ENCODE results near the gene NDUFA13. TPM values are rescaled to one million over a fixed set of nuclear protein-coding genes. Genes with fewer than 3 reads are reported as not detected.

Gene NDUFA13
- total and polyA plus RNA-seq, 4 donors = 183 to 307 (median 229) TPM

DNA sequence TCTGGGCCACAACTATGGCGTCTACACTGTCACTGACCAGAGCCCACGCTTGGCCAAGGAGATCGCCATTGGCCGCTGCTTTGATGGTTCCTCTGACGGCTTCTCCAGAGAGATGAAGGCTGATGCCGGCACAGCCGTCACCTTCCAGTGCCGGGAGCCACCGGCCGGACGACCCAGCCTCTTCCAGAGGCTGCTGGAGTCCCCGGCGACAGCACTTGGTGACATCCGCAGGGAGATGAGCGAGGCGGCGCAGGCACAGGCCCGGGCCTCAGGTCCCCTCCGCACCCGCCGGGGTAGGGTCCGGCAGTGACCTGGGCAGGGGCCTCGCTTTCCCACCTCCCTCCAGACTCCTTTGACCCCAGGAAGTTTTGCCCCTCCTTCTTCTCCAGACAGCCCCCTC lies 29.7 kb downstream of the NDUFA13 start:
- ATAC-seq (ENCODE audit: low FRiP score) (no peak), DNase-seq (no peak)
- H3K4me3 ChIP-seq (ENCODE audit: low read length in 2 of 2) = no peak overlapping the region
- no peaks in the 10 kb centered on the region for H3K9me3 ChIP-seq (ENCODE audit: control insufficient read depth, low read length)
- no peaks in the 10 kb centered on the region for H3K4me1 ChIP-seq (ENCODE audit: control insufficient read depth in 1 of 2, insufficient read depth in 2 of 2, low read length in 2 of 2)
- intact Hi-C loops (cut with DNase I) = no loop called here
- no peaks in the 10 kb centered on the region for H3K27me3 ChIP-seq (ENCODE audit: control insufficient read depth in 1 of 2, insufficient read depth in 2 of 2, low read length in 1 of 2)
- 94 to 96% methylated on average over 23 of the region's 23 CpGs for WGBS, 2 donors
- no peaks in the 10 kb centered on the region for H3K36me3 ChIP-seq (ENCODE audit: control insufficient read depth in 1 of 2, insufficient read depth in 2 of 2, low read length in 1 of 2)
- no peak overlapping the region for H3K27ac ChIP-seq (ENCODE audit: low read depth in 1 of 2, low read length in 2 of 2)

DNA sequence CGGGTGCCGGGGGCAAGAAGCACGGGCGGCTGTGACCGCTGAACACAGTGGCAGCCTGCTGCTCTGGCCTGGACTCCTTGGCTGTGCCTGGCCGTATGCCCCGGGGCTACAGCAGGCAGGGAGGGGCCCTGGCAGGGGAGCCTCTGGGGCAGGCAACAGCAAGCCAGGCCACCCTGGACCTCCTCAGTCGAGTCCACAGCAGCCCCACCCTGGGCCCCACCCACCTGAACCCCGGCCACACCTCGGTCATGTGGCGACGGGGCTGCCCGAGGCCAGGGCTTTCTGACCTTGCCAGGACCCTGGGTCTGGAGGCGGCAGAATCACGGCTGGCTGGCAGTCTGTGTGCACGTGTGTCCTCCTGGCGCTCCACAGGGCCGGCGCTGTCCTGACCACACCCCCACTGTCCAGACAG lies 30.7 kb downstream of the NDUFA13 start:
- DNase-seq = no peak
- no peak overlapping the region for H3K4me3 ChIP-seq (ENCODE audit: low read length in 2 of 2)
- ATAC-seq (ENCODE audit: low FRiP score) = no peak
- intact Hi-C loops (cut with DNase I) = no loop called here
- H3K4me1 ChIP-seq (ENCODE audit: control insufficient read depth in 1 of 2, insufficient read depth in 2 of 2, low read length in 2 of 2) = no peaks in the 10 kb centered on the region
- H3K9me3 ChIP-seq (ENCODE audit: control insufficient read depth, low read length) = no peaks in the 10 kb centered on the region
- WGBS, 2 donors = 56 to 57% methylated on average over 15 to 19 of the region's 19 CpGs
- no peaks in the 10 kb centered on the region for H3K36me3 ChIP-seq (ENCODE audit: control insufficient read depth in 1 of 2, insufficient read depth in 2 of 2, low read length in 1 of 2)
- no peak overlapping the region for H3K27ac ChIP-seq (ENCODE audit: low read depth in 1 of 2, low read length in 2 of 2)
- H3K27me3 ChIP-seq (ENCODE audit: control insufficient read depth in 1 of 2, insufficient read depth in 2 of 2, low read length in 1 of 2) = no peaks in the 10 kb centered on the region

DNA sequence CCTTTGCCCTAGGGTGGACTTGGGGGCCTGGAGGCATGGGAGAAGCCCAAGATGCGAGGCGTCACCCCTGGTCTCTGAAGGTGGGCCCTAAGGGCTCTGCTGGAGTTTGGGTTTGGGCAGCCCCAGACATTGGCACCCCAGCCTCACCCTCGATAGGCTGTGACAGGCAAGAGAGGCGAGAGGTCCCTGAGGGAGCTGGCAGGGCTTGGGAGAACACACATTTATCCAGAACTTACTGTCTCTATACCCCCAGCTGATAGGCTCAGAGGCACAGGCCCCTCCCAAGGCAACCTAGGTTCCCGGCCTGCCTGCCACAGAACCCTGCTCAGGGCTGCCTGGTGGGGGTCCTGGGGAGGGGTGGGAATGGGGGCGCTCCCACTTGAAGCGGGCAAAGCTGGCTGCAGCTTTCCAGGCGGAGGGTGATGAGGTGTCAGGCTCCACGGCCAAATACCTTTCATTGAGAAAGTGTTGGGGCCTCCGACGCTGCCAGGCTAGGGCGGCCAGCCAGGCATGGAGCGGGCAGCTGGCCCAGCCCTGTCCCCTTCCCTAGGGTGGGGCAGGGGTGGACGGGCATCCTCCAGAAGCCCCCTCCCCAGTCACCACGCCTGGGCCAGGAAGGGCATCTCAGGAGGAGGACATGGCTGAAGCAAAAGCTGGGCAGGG lies 31.8 kb downstream of the NDUFA13 start:
- Histone ChIP-seq H3K27me3 (ENCODE audit: control insufficient read depth in 1 of 2, insufficient read depth in 2 of 2, low read length in 1 of 2) (no peaks in the 10 kb centered on the region), H3K4me3 (ENCODE audit: low read length in 2 of 2) (no peak overlapping the region), H3K27ac (ENCODE audit: low read depth in 1 of 2, low read length in 2 of 2) (no peak overlapping the region), H3K36me3 (ENCODE audit: control insufficient read depth in 1 of 2, insufficient read depth in 2 of 2, low read length in 1 of 2) (no peaks in the 10 kb centered on the region), H3K4me1 (ENCODE audit: control insufficient read depth in 1 of 2, insufficient read depth in 2 of 2, low read length in 2 of 2) (no peaks in the 10 kb centered on the region), H3K9me3 (ENCODE audit: control insufficient read depth, low read length) (no peaks in the 10 kb centered on the region)
- ATAC-seq (ENCODE audit: low FRiP score) = no peak
- WGBS, 2 donors = 32% methylated on average over 13 to 15 of the region's 15 CpGs
- DNase-seq = no peak
- intact Hi-C loops (cut with DNase I) = no loop called here

DNA sequence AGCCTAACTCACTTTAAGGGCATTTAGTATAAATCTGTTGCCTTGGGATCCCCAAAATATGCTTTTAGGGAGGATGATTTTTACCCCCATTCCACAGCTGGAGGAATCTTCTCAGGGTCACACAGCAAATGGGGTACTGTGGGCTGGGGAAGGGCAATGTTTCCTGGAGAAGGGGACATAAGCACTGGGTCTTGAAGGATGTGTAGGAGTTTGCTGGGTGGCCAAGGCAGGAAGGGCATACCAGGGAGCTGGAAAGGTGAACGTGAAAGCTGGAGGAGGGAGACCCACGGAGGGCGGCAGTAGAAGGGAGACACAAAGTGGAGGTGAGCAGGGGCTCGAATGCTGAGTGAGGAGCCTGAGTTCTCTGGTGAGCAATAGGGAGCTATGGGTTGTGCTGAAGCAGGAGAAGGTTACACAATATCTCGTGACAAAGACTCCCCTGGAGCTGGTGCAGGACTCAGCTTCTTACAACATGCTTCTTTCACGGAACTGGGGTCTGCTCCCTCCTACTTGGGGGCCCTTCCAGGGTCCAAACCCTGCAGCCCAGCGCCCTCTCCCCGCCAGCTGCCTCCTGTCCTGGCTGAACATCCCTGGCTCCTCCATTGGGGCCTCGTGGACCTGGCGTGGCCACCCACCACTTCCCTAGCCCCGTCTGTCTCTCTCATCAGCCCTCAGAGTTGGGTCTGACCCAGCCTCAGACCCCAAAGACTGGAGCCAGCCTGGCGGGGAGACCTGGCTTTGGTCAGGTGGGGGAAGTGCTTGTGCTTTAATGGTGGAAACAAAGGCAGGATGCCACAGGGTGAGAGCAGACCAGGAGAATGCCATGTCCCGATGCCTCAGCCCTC lies 33.1 kb downstream of the NDUFA13 start:
- no peak for ATAC-seq (ENCODE audit: low FRiP score)
- H3K4me3 ChIP-seq (ENCODE audit: low read length in 2 of 2) = no peak overlapping the region
- no peaks in the 10 kb centered on the region for H3K36me3 ChIP-seq (ENCODE audit: control insufficient read depth in 1 of 2, insufficient read depth in 2 of 2, low read length in 1 of 2)
- intact Hi-C loops (cut with DNase I) = no loop called here
- no peaks in the 10 kb centered on the region for H3K4me1 ChIP-seq (ENCODE audit: control insufficient read depth in 1 of 2, insufficient read depth in 2 of 2, low read length in 2 of 2)
- H3K9me3 ChIP-seq (ENCODE audit: control insufficient read depth, low read length) = no peaks in the 10 kb centered on the region
- no peaks in the 10 kb centered on the region for H3K27me3 ChIP-seq (ENCODE audit: control insufficient read depth in 1 of 2, insufficient read depth in 2 of 2, low read length in 1 of 2)
- 73 to 78% methylated on average over 13 of the region's 13 CpGs for WGBS, 2 donors
- no peak overlapping the region for H3K27ac ChIP-seq (ENCODE audit: low read depth in 1 of 2, low read length in 2 of 2)
- DNase-seq = no peak

DNA sequence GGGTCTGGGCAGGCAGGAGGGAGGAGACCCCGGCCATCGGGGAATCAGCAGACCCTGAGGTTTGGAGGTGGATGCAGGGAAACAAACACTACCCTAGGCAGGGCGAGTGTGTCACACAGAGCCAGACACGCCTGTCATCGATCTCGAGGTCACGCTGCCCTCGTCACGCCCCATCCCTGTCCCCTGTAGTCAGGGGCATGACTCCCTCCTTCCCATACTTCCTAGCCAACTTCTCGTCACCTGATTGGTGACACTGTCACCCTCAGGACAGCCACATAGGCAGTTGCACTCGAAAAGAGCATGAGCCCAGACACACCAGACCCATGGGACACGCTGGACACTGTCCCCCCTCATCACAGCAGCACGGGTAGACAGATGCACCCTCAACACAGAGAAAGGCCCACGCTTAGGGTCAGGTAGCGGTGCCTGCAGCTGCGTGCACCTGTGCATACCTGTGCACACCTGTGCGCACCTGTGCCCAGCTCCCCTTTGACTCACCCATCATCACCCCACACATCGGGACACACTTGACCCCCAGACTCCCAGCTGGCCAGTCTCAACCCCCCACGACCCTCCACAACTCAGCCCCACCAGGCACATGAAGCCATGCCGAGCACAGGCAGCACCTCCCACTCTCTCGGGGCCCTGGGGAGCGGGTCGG lies 33.9 kb downstream of the NDUFA13 start:
- WGBS, 2 donors = 61 to 63% methylated on average over 17 to 23 of the region's 23 CpGs
- no peak for ATAC-seq (ENCODE audit: low FRiP score)
- no peaks in the 10 kb centered on the region for H3K27me3 ChIP-seq (ENCODE audit: control insufficient read depth in 1 of 2, insufficient read depth in 2 of 2, low read length in 1 of 2)

DNA sequence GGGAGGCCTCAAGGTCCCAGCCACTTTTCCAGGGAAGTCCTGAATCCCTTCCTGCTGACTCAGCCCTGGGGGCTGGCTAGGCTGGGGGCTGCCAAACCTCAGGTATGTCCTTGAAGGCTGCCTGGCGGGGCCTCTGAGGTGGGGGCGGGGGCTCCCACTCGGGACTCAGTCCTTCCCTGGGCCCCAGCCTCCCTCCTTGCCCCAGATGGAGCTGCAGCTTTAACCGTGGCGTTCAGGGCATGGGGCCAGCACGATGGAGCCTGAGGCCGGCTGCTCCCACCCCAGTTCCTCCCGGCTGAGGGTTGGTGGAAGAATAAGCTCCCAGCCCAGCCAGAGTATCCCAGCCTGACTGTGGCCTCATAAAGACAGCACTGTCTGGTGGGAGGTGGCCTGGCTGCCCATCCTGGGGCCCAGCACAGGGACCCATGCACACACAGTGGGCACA lies 34.5 kb downstream of the NDUFA13 start:
- ATAC-seq (ENCODE audit: low FRiP score) = no peak
- Histone ChIP-seq H3K27ac (ENCODE audit: low read depth in 1 of 2, low read length in 2 of 2) (no peak overlapping the region), H3K36me3 (ENCODE audit: control insufficient read depth in 1 of 2, insufficient read depth in 2 of 2, low read length in 1 of 2) (no peaks in the 10 kb centered on the region), H3K27me3 (ENCODE audit: control insufficient read depth in 1 of 2, insufficient read depth in 2 of 2, low read length in 1 of 2) (no peaks in the 10 kb centered on the region), H3K4me1 (ENCODE audit: control insufficient read depth in 1 of 2, insufficient read depth in 2 of 2, low read length in 2 of 2) (no peaks in the 10 kb centered on the region), H3K4me3 (ENCODE audit: low read length in 2 of 2) (no peak overlapping the region), H3K9me3 (ENCODE audit: control insufficient read depth, low read length) (no peaks in the 10 kb centered on the region)
- DNase-seq = no peak
- intact Hi-C loops (cut with DNase I) = no loop called here
- WGBS, 2 donors = 7 to 23% methylated on average over 7 to 8 of the region's 8 CpGs

More for the DNA sequence above, 33.9 kb downstream of the NDUFA13 start:
- intact Hi-C loops (cut with DNase I) = no loop called here
- Histone ChIP-seq H3K4me3 (ENCODE audit: low read length in 2 of 2) (no peak overlapping the region), H3K9me3 (ENCODE audit: control insufficient read depth, low read length) (no peaks in the 10 kb centered on the region), H3K4me1 (ENCODE audit: control insufficient read depth in 1 of 2, insufficient read depth in 2 of 2, low read length in 2 of 2) (no peaks in the 10 kb centered on the region), H3K36me3 (ENCODE audit: control insufficient read depth in 1 of 2, insufficient read depth in 2 of 2, low read length in 1 of 2) (no peaks in the 10 kb centered on the region), H3K27ac (ENCODE audit: low read depth in 1 of 2, low read length in 2 of 2) (no peak overlapping the region)
- no peak for DNase-seq

DNA sequence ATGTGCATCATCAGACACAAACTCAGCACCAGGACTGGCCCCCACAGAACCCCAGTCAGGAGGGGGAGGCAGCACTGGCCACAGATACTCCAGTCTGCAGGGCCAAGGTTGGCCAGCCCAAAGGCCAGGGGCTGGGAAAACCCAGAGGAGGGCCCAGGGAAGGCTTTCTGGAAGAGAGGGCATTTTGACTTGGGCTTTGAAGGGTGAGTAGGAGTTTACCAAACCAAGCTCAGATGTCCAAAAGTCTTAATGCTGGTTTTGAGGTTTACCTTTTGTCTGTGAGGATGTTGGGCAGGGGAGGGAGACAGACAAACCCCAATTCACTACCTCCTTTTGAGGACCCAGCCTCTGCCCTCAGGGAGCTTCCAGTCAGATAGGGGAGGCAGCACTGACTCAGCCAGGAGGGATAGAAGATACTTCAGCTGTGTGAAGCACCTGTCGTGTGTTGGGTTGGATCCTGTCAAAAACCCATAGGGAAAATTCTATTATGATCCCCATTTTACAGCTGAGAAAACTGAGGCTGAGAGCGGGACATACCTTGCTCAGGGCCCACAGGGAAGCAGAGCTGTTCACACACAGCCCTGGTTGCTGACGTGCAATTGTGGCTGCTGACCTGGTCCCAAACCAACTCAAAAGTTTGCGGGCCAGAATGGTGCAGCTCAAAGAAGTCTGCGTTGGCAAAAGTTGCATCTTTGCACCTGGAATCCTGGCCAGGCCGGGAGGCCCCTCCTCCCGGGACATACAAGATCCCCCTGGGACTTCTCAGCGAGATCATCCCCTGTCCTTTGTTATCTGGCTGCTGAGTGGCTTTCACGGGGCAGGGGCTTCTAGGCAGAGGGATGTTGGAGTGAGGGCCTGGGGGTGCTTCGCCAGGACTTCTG lies 35.2 kb downstream of the NDUFA13 start:
- no peak for DNase-seq
- H3K4me1 ChIP-seq (ENCODE audit: control insufficient read depth in 1 of 2, insufficient read depth in 2 of 2, low read length in 2 of 2) = no peaks in the 10 kb centered on the region
- H3K4me3 ChIP-seq (ENCODE audit: low read length in 2 of 2) = no peak overlapping the region
- H3K9me3 ChIP-seq (ENCODE audit: control insufficient read depth, low read length) = no peaks in the 10 kb centered on the region
- WGBS, 2 donors = 81 to 86% methylated on average over 10 of the region's 10 CpGs
- no peak for ATAC-seq (ENCODE audit: low FRiP score)
- H3K27me3 ChIP-seq (ENCODE audit: control insufficient read depth in 1 of 2, insufficient read depth in 2 of 2, low read length in 1 of 2) = no peaks in the 10 kb centered on the region
- intact Hi-C loops (cut with DNase I) = no loop called here
- no peaks in the 10 kb centered on the region for H3K36me3 ChIP-seq (ENCODE audit: control insufficient read depth in 1 of 2, insufficient read depth in 2 of 2, low read length in 1 of 2)
- H3K27ac ChIP-seq (ENCODE audit: low read depth in 1 of 2, low read length in 2 of 2) = no peak overlapping the region

DNA sequence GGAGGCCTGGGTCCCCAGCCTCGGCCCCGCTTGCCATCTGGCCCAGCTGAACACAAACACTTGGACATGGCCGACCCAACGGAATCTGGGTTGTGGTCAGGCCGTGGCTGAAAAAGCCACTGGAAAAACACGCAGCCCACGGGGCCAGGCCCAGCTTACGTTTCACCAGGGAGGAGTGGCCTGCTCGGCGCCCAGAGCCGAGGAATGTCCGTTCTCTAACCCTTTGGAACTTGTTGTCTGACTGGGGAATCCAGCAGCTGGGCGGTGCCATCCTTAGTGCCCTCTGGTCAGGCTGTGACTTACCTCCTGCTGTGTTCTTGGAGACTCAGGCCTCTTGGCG lies 35.8 kb downstream of the NDUFA13 start:
- Histone ChIP-seq H3K27me3 (ENCODE audit: control insufficient read depth in 1 of 2, insufficient read depth in 2 of 2, low read length in 1 of 2) (no peaks in the 10 kb centered on the region), H3K27ac (ENCODE audit: low read depth in 1 of 2, low read length in 2 of 2) (no peak overlapping the region), H3K9me3 (ENCODE audit: control insufficient read depth, low read length) (no peaks in the 10 kb centered on the region), H3K36me3 (ENCODE audit: control insufficient read depth in 1 of 2, insufficient read depth in 2 of 2, low read length in 1 of 2) (no peaks in the 10 kb centered on the region), H3K4me3 (ENCODE audit: low read length in 2 of 2) (no peak overlapping the region), H3K4me1 (ENCODE audit: control insufficient read depth in 1 of 2, insufficient read depth in 2 of 2, low read length in 2 of 2) (no peaks in the 10 kb centered on the region)
- ATAC-seq (ENCODE audit: low FRiP score) = no peak
- intact Hi-C loops (cut with DNase I) = no loop called here
- 78 to 79% methylated on average over 14 of the region's 14 CpGs for WGBS, 2 donors
- no peak for DNase-seq
